Astrocyte of the cerebellum (primary cell): ENCODE measurements around the gene SCD5.

Experiments used
- DNase-seq: peaks from one replicate; pipeline ENCODE4 v3.0.0-alpha.2; 2011; ENCODE audit warnings: low read depth
- H3K4me3 ChIP-seq: 2 replicates; pipeline ENCODE4 v1.5.1; 2011; ENCODE audit warnings: mild to moderate bottlenecking, low read depth, low read length, moderate library complexity
- CTCF ChIP-seq: IDR thresholded peaks from 2 replicates; pipeline ENCODE4 v1.5.1; 2012; ENCODE audit warnings: low read length, low read depth, moderate library complexity, mild to moderate bottlenecking; ENCODE audit errors: missing control alignments
- in situ Hi-C: cut with HindIII; loops from 2 replicates; pipeline ENCODE4 v1.10.0; 2017; ENCODE audit warnings: low sequenced_read_pairs

Gene SCD5

DNA sequence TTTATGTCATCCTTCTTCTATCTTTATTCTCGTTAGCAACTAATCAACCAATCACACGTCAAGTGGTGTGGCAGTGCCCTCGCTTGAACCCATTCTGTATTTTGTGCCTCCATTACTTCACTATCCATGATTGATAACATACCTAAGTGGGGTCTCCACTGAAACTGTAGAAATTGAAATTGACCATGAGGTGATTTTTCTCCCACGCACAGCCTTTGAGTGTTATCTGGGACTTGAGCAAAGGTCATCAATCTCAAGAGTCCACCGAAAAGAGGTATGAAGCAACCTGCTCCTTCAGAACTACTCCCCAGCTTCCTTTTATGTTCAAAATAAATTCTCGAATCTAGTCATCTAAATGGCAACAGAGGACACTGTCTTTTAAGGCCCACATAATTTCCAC lies 111.1 kb downstream of the SCD5 start:
- DNase-seq, result no peak
- TF ChIP-seq CTCF, result no peak
- in situ Hi-C loops, result no loop called here
- no peak overlapping the region for H3K4me3 ChIP-seq

- in situ Hi-C loops, result loop anchor here (5.0 kb wide), 1 partner anchor 64 kb away; no protein-coding TSS in a partner anchor
- H3K4me3 ChIP-seq, result no peak overlapping the region
- TF ChIP-seq CTCF, result no peak
- DNase-seq, result no peak
Observed at GRCh38 chr4:82681754-82682153, 116.8 kb downstream of the SCD5 start.

DNA sequence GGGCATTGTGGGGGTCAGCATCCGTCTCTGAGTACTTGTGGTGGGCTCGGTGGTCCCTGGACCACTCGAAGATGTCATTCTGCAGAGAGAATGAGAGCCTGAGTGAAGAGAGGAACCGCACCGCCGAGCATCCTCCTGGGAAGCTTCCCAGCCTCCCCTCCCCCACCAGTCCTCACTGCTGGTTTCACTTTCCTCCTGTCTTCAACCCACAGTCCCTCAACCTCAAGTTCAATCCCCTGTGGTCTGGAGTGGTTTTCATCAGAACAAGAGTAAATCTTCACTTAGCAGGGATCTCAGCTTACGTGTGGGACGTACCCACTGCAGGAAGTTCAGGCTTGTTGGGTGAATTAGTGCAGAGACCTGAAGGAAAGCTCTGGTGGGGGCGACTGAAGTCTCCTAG lies 117.8 kb downstream of the SCD5 start:
- no peak for TF ChIP-seq CTCF
- no peak for DNase-seq
- no peak overlapping the region for H3K4me3 ChIP-seq
- in situ Hi-C loops, result loop anchor here (5.0 kb wide), 1 partner anchor 64 kb away; no protein-coding TSS in a partner anchor

GRCh38 chr4:82679531-82679930 lies 119.1 kb downstream of the SCD5 start:
- no peak overlapping the region for H3K4me3 ChIP-seq
- TF ChIP-seq CTCF, result no peak
- DNase-seq, result no peak
- in situ Hi-C loops, result no loop called here

DNA sequence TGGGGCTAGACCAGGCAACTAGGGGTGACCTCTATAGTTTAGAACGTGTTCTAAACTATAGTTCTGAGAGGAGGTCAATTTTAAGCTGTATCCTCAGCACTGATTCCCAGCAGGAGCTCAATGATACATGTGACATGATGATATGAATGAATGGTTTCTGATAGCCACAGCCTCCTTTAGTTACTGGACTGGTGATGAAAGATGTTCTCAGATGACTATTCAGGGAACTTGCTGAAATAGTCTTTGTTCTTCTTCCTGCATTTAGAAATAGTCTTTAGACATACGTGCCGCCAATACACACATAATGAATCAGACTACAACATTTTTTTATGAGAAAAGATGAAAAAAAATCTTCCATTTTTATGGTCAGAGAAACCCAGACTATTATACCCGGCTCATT lies 120.5 kb downstream of the SCD5 start:
- TF ChIP-seq CTCF, result no peak
- DNase-seq, result no peak
- no peak overlapping the region for H3K4me3 ChIP-seq
- in situ Hi-C loops, result no loop called here

DNA sequence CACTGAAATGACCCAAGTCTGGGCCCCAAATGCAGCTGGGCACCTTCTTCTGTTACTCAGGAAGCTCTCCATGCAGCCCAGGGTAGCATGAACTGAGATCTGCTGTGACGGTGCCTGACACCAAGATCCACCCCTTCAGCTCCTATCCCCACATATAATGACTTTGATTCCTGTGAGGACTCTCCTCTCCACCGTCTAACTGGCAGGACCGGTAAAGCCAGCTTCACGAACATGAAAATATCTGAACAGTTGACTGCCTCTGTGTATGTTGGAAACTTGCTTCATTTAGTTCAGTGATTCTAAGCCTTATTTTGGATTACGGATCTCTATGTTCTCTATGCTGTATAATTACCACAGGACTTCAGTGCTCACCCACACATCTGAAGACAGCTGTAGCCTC lies 121.3 kb downstream of the SCD5 start:
- H3K4me3 ChIP-seq, result no peak overlapping the region
- TF ChIP-seq CTCF, result no peak
- no peak for DNase-seq
- in situ Hi-C loops, result no loop called here
